NCI-H345 (cell line): ENCODE results near the gene RAB3B.
"Not testable (repeated sequence)": the region's sequence is repeated elsewhere in the genome, so short reads cannot be mapped to it uniquely, and the experiment has no call there.

ENCODE experiments used
- DNase-seq: peaks from one replicate; lab custom pipeline; 2025; lab: John Stamatoyannopoulos, UW

The RAB3B gene

GRCh38 chr1:51919684-51920083 lies 70.8 kb downstream of the RAB3B start:
- DNase-seq = no peak

DNA sequence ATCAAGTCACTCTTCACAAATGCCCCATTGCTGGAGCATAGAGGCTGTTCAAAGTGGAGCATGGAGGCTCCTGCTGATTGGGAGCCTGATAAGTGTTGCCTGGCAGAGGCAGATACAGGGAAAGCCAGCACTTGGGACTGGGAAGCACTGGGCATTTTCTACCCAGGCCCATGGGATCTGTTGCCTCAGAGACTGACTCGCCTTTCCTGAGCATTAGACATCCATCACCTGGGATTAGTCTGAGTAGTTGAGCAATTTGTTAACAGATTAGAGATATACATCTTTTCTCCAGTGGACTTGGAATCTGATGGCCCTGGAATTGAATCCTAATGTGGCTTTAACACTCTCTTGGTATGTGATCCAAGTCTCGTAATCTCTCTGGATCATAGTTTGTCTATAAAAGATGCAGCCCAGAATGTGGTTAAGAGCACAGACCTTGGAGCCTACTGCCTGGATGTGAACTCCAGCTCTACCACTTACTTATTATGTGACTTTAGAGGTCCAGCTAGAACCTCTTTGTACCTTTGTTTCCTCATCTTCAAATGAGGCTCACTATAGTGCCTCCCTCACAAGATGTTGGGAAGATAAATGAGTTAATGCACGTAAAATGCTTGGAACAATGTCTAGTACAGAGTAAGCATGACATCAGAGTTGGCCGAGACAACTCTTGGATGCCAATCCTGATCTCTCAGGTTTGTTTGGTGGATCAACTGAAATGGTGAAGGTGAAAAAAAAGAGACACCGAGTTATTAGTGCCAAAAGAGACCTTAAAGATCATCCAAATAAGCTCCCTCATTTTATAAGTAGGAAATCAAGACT lies 73.7 kb downstream of the RAB3B start:
- DNase-seq = no peak

GRCh38 chr1:51915951-51916350 lies 74.5 kb downstream of the RAB3B start:
- no peak for DNase-seq

GRCh38 chr1:51912881-51913280 lies 77.6 kb downstream of the RAB3B start:
- no peak for DNase-seq

GRCh38 chr1:51910221-51911000 lies 80.1 kb downstream of the RAB3B start:
- no peak for DNase-seq

DNA sequence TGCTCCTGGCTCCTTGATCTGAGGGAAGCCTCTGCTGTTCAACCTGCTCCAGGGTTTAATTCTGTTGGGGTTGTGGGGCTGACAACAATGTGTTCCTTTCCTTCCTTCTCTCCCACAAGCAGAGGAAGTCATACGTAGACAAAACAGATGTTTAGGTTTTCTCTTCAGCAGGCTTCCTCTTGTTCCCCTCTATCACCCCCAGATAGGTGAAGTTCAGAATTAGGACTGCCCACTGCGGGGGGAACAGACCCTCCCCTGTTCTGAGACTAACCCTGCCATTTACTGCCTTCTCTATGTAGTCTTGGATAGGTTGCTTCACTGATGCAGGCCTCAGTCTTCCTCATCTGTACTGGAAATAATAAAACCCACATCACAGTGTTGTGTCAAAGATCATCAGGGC lies 82.0 kb downstream of the RAB3B start:
- no peak for DNase-seq

DNA sequence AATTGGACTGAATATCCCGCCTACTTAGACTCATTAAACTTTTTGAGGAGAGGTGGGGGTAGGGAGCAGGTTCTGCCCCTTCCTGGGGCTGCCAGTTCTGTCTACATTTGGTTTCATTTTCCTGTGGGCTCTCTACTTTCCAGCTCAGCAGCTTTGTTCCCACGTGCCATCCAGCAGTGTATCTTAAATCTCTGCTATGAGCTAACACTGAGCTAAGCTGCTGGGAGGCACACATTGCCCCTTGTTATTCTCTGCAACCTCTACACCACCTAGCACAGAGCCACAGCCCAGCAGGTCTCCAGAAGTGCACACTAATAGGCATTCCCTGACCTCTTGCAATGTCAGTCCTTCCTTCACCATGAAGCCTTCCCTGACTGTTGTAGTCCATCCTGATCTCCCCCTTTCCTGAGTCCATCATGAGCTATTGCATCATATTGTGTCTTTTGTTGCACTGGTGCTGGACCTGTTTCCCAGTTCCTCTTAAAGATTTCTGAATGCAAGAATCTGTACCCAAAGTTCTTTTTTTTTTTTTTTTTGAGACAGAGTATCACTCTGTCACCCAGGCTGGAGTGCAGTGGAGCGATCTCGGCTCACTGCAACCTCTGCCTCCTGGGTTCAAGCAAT lies 83.3 kb downstream of the RAB3B start:
- no peak for DNase-seq

GRCh38 chr1:51906306-51907078 lies 84.0 kb downstream of the RAB3B start:
- no peak for DNase-seq

DNA sequence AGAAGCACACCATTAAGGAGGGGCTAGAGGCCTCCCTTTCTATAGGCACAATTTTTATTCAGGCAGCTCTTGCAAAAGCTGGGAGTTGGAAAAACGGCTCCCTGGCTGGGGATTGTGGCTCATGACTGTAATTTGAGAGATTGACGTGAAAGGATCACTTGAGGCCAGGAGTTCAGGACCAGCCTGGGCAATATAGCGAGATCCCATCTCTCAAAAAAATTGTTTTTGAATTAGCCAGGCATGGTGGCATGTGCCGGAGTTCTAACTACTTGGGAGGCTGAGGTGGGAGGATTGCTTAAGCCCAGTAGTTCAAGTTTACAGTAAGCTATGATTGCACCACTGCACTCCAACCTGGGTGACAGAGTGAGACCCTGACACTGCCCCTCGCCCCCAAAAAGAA lies 88.0 kb downstream of the RAB3B start:
- DNase-seq = no peak

DNA sequence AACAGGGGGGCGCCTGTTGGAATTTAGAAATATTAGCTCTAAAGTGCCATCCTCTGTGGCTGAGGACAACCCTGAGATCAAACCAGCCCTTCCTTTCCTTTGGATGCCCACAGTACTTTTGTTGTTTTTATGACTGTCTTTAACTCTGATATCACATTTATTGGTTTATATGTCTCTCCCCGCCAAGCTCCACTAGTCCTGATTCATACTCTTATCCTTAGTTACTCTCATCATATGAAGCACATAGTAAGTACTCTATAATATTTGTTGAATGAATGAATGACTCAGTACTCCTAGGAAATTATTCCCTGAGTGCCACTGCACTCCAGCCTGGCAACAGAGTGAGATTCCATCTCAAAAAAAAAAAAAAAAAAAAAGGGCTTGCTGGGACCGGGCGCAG lies 89.3 kb downstream of the RAB3B start:
- no peak for DNase-seq

- DNase-seq = no peak
Observed at GRCh38 chr1:51899022-51899421, 91.5 kb downstream of the RAB3B start.

DNA sequence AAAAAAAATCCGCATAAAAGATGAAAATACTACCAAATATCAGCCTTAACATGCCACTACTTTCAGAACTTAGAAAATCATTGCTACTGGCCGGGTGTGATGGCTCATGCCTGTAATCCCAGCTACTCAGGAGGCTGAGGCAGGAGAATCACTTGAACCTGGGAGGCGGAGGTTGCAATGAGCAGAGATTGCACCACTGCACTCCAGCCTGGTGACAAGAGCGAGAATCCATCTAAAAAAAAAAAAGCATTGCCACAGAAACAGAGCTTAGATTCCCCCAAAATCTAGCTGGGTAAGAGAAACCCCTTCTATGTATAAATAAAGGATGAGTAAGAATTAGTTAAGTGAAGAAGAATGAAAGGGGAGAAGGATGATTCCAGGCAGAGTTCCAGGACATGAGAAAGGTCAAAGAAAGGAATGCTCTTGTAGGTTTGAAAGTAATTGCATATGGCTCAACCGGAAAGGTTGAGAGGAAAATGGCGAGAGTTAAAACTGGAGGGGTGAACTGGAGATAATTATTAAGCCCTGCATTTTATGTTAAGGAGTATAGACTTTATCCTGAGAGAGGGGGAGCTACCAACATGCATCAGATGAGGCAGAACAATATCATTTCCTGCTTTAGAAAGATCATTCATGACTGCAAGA lies 92.3 kb downstream of the RAB3B start:
- no peak for DNase-seq

DNA sequence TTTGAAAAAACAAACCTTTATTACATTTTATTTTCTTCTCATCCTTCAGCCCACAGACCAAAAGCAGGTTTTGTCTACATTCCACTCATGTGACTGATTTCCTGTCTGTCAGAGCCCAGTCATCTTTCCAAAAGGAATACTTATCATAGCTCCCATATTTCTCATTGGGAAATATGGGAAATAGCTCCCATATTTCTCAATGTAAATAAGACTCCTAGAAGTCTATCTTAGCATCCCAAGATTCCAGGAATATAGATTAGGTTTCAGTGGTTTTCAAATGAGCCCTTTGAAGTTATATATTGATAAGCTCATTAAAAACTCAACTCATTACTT lies 92.8 kb downstream of the RAB3B start:
- no peak for DNase-seq

DNA sequence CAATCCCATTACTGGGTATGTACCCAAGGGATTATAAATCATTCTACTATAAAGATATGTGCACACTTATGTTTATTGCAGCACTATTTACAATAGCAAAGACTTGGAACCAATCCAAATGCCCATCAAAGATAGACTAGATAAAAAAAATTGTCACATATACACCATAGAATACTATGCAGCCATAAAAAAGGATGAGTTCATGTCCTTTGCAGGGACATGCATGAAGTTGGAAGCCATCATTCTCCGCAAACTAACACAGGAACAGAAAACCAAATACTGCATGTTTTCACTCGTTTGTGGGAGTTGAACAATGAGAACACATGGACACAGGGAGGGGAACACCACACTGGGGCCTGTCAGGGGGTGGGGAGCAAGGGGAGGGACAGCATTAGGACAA lies 95.8 kb downstream of the RAB3B start:
- DNase-seq = not testable (repeated sequence)

DNA sequence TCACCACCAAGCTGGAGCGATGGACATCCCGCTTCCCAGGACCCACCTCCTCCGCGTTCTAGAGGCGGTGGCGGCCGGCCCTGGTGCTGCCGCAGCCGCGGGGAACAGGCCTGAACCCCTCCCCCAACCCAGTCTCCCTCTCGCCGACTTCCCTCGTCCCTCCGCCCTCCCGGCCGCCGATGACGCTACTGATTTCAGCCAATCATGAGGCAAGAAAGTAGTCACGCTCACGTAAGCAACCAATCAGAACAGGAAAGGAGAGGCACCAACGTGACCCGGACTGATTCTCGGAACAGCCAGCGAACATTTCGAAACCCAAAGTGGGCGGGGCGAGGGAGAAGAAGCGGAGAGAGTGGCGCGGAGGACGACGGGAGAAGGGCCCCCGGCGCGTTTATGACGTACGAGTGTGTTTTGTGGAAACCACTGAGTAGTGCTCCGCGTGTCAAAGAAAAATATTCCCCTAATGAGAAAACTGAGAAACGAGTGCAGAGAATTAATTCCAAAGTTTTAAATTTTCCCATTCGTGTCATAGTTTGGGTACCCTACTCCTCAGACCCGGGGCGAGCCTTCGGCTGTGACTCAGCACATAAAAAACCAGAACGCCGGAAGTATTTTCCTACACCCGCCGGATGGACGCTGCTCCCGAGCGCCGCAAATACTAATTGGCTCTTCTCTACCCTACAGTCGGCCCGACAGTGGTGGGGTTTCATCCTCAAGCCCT lies 111.7 kb downstream of the RAB3B start, which contains the start of gene NRDC:
Gene NRDC (minus strand): TSS at position 112 of the 721 bp plus-strand sequence. CDS start 112 bp downstream, outside the sequence.
- peak; percentile 100 for DNase-seq

- DNase-seq = no peak
Observed at GRCh38 chr1:51878308-51878615, 112.2 kb downstream of the RAB3B start.

GRCh38 chr1:51877434-51878307 lies 112.8 kb downstream of the RAB3B start:
- no peak for DNase-seq

- DNase-seq = no peak
Observed at GRCh38 chr1:51875836-51876235, 114.7 kb downstream of the RAB3B start.

DNA sequence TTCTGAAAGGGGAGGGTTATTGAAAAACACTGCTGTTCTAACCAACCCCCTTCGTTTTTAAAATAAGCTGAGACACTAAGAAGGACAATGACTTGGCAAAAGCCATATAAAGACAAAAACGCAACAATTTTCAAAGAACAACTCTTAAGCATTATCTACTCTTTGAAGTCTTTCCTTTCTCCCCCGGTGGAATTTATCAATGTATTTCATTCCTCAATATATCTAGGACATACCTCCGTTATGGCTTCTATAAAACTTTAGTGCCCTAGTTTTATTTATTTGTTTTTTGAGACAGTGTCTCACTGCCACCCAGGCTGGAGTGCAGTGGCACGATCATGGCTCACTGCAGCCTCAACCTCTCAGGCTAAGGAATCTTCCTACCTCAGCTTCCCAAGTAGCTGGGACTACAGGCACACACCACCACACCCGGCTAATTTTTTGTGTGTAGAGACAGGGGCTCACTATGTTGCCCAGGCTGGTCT lies 115.2 kb downstream of the RAB3B start:
- DNase-seq = no peak

DNA sequence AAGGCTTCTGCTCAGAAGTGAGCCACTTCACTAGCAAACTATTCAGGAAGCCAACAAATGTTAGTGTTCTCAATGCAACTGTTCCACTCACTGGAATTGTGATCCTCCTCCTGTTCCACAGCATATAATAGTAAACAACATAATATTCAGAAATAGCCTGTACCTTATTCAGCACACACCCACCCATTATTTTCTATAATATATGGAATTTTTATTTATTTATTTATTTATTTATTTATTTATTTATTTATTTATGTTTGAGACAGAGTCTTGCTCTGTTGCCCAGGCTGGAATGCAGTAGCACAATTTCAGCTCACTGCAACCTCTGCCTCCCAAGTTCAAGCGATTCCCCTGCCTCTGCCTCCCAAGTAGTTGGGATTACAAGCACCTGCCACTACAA lies 117.2 kb downstream of the RAB3B start:
- DNase-seq = not testable (repeated sequence)
